ENCODE data around the gene CYTH1.

CYTH1 gene

GRCh38 chr17:78819806-78820792 lies 38.0 kb upstream of the CYTH1 start:
- no peaks in the 10 kb centered on the region for H3K4me1 ChIP-seq (ENCODE audit: control insufficient read depth in 1 of 2, insufficient read depth in 2 of 2, low read length in 2 of 2)
- peaks cover 69 to 90% of the 10 kb centered on the region in 2 donors for H3K36me3 ChIP-seq (ENCODE audit: control insufficient read depth in 1 of 2, insufficient read depth in 2 of 2, low read length in 2 of 2)
- no peak overlapping the region for H3K27ac ChIP-seq (ENCODE audit: low read length)
- no peak overlapping the region for H3K4me3 ChIP-seq (ENCODE audit: low read depth in 1 of 2, low read length in 2 of 2)
- H3K27me3 ChIP-seq (ENCODE audit: low read depth, low read length): no peaks in the 10 kb centered on the region
- H3K9me3 ChIP-seq (ENCODE audit: control insufficient read depth in 1 of 2, low read length in 2 of 2): no peaks in the 10 kb centered on the region

- Histone ChIP-seq H3K27ac (ENCODE audit: low read length) (no peak overlapping the region), H3K4me3 (ENCODE audit: low read depth in 1 of 2, low read length in 2 of 2) (no peak overlapping the region), H3K36me3 (ENCODE audit: control insufficient read depth in 1 of 2, insufficient read depth in 2 of 2, low read length in 2 of 2) (peaks cover 62 to 88% of the 10 kb centered on the region in 2 donors), H3K4me1 (ENCODE audit: control insufficient read depth in 1 of 2, insufficient read depth in 2 of 2, low read length in 2 of 2) (no peaks in the 10 kb centered on the region), H3K9me3 (ENCODE audit: control insufficient read depth in 1 of 2, low read length in 2 of 2) (no peaks in the 10 kb centered on the region), H3K27me3 (ENCODE audit: low read depth, low read length) (no peaks in the 10 kb centered on the region)
Measured at GRCh38 chr17:78819402-78819801, 37.3 kb upstream of the CYTH1 start.

GRCh38 chr17:78818932-78819331 lies 36.9 kb upstream of the CYTH1 start:
- Histone ChIP-seq H3K4me3 (ENCODE audit: low read depth in 1 of 2, low read length in 2 of 2) (no peak overlapping the region), H3K27ac (ENCODE audit: low read length) (no peak overlapping the region), H3K4me1 (ENCODE audit: control insufficient read depth in 1 of 2, insufficient read depth in 2 of 2, low read length in 2 of 2) (no peaks in the 10 kb centered on the region), H3K9me3 (ENCODE audit: control insufficient read depth in 1 of 2, low read length in 2 of 2) (no peaks in the 10 kb centered on the region), H3K27me3 (ENCODE audit: low read depth, low read length) (no peaks in the 10 kb centered on the region), H3K36me3 (ENCODE audit: control insufficient read depth in 1 of 2, insufficient read depth in 2 of 2, low read length in 2 of 2) (peaks cover 62 to 88% of the 10 kb centered on the region in 2 donors)

GRCh38 chr17:78818152-78818846 lies 36.2 kb upstream of the CYTH1 start:
- Histone ChIP-seq H3K4me3 (ENCODE audit: low read depth in 1 of 2, low read length in 2 of 2) (no peak overlapping the region), H3K4me1 (ENCODE audit: control insufficient read depth in 1 of 2, insufficient read depth in 2 of 2, low read length in 2 of 2) (no peaks in the 10 kb centered on the region), H3K9me3 (ENCODE audit: control insufficient read depth in 1 of 2, low read length in 2 of 2) (no peaks in the 10 kb centered on the region), H3K36me3 (ENCODE audit: control insufficient read depth in 1 of 2, insufficient read depth in 2 of 2, low read length in 2 of 2) (peaks cover 62 to 88% of the 10 kb centered on the region in 2 donors), H3K27me3 (ENCODE audit: low read depth, low read length) (no peaks in the 10 kb centered on the region), H3K27ac (ENCODE audit: low read length) (no peak overlapping the region)

GRCh38 chr17:78817123-78817522 lies 35.0 kb upstream of the CYTH1 start:
- no peaks in the 10 kb centered on the region for H3K4me1 ChIP-seq (ENCODE audit: control insufficient read depth in 1 of 2, insufficient read depth in 2 of 2, low read length in 2 of 2)
- no peaks in the 10 kb centered on the region for H3K9me3 ChIP-seq (ENCODE audit: control insufficient read depth in 1 of 2, low read length in 2 of 2)
- no peak overlapping the region for H3K27ac ChIP-seq (ENCODE audit: low read length)
- no peaks in the 10 kb centered on the region for H3K27me3 ChIP-seq (ENCODE audit: low read depth, low read length)
- H3K36me3 ChIP-seq (ENCODE audit: control insufficient read depth in 1 of 2, insufficient read depth in 2 of 2, low read length in 2 of 2): peaks cover 64 to 89% of the 10 kb centered on the region in 2 donors
- H3K4me3 ChIP-seq (ENCODE audit: low read depth in 1 of 2, low read length in 2 of 2): no peak overlapping the region

GRCh38 chr17:78815696-78816095 lies 33.6 kb upstream of the CYTH1 start:
- Histone ChIP-seq H3K27ac (ENCODE audit: low read length) (no peak overlapping the region), H3K4me1 (ENCODE audit: control insufficient read depth in 1 of 2, insufficient read depth in 2 of 2, low read length in 2 of 2) (no peaks in the 10 kb centered on the region), H3K4me3 (ENCODE audit: low read depth in 1 of 2, low read length in 2 of 2) (no peak overlapping the region), H3K36me3 (ENCODE audit: control insufficient read depth in 1 of 2, insufficient read depth in 2 of 2, low read length in 2 of 2) (peaks cover 65 to 88% of the 10 kb centered on the region in 2 donors), H3K9me3 (ENCODE audit: control insufficient read depth in 1 of 2, low read length in 2 of 2) (no peaks in the 10 kb centered on the region), H3K27me3 (ENCODE audit: low read depth, low read length) (no peaks in the 10 kb centered on the region)

- H3K9me3 ChIP-seq (ENCODE audit: control insufficient read depth in 1 of 2, low read length in 2 of 2): no peaks in the 10 kb centered on the region
- H3K27me3 ChIP-seq (ENCODE audit: low read depth, low read length): no peaks in the 10 kb centered on the region
- no peak overlapping the region for H3K4me3 ChIP-seq (ENCODE audit: low read depth in 1 of 2, low read length in 2 of 2)
- peaks cover 64 to 87% of the 10 kb centered on the region in 2 donors for H3K36me3 ChIP-seq (ENCODE audit: control insufficient read depth in 1 of 2, insufficient read depth in 2 of 2, low read length in 2 of 2)
- H3K27ac ChIP-seq (ENCODE audit: low read length): no peak overlapping the region
- no peaks in the 10 kb centered on the region for H3K4me1 ChIP-seq (ENCODE audit: control insufficient read depth in 1 of 2, insufficient read depth in 2 of 2, low read length in 2 of 2)
Measured at GRCh38 chr17:78812855-78813254, 30.8 kb upstream of the CYTH1 start.

- Histone ChIP-seq H3K4me1 (ENCODE audit: control insufficient read depth in 1 of 2, insufficient read depth in 2 of 2, low read length in 2 of 2) (no peaks in the 10 kb centered on the region), H3K27ac (ENCODE audit: low read length) (no peak overlapping the region), H3K36me3 (ENCODE audit: control insufficient read depth in 1 of 2, insufficient read depth in 2 of 2, low read length in 2 of 2) (peaks cover 69 to 85% of the 10 kb centered on the region in 2 donors), H3K27me3 (ENCODE audit: low read depth, low read length) (no peaks in the 10 kb centered on the region), H3K4me3 (ENCODE audit: low read depth in 1 of 2, low read length in 2 of 2) (no peak overlapping the region), H3K9me3 (ENCODE audit: control insufficient read depth in 1 of 2, low read length in 2 of 2) (no peaks in the 10 kb centered on the region)
Measured at GRCh38 chr17:78808163-78808562, 26.1 kb upstream of the CYTH1 start.

GRCh38 chr17:78806451-78806850 lies 24.4 kb upstream of the CYTH1 start:
- Histone ChIP-seq H3K4me1 (ENCODE audit: control insufficient read depth in 1 of 2, insufficient read depth in 2 of 2, low read length in 2 of 2) (no peaks in the 10 kb centered on the region), H3K27ac (ENCODE audit: low read length) (no peak overlapping the region)

GRCh38 chr17:78805301-78805700 lies 23.2 kb upstream of the CYTH1 start:
- no peak overlapping the region for H3K27ac ChIP-seq (ENCODE audit: low read length)
- no peaks in the 10 kb centered on the region for H3K4me1 ChIP-seq (ENCODE audit: control insufficient read depth in 1 of 2, insufficient read depth in 2 of 2, low read length in 2 of 2)
- no peak overlapping the region for H3K4me3 ChIP-seq (ENCODE audit: low read depth in 1 of 2, low read length in 2 of 2)
- peaks cover 62 to 82% of the 10 kb centered on the region in 2 donors for H3K36me3 ChIP-seq (ENCODE audit: control insufficient read depth in 1 of 2, insufficient read depth in 2 of 2, low read length in 2 of 2)
- H3K27me3 ChIP-seq (ENCODE audit: low read depth, low read length): no peaks in the 10 kb centered on the region
- no peaks in the 10 kb centered on the region for H3K9me3 ChIP-seq (ENCODE audit: control insufficient read depth in 1 of 2, low read length in 2 of 2)

More at GRCh38 chr17:78806451-78806850, 24.4 kb upstream of the CYTH1 start:
- peaks cover 67 to 84% of the 10 kb centered on the region in 2 donors for H3K36me3 ChIP-seq (ENCODE audit: control insufficient read depth in 1 of 2, insufficient read depth in 2 of 2, low read length in 2 of 2)
- H3K9me3 ChIP-seq (ENCODE audit: control insufficient read depth in 1 of 2, low read length in 2 of 2): no peaks in the 10 kb centered on the region
- H3K4me3 ChIP-seq (ENCODE audit: low read depth in 1 of 2, low read length in 2 of 2): no peak overlapping the region
- H3K27me3 ChIP-seq (ENCODE audit: low read depth, low read length): no peaks in the 10 kb centered on the region

- Histone ChIP-seq H3K27ac (ENCODE audit: low read length) (no peak overlapping the region), H3K27me3 (ENCODE audit: low read depth, low read length) (no peaks in the 10 kb centered on the region), H3K36me3 (ENCODE audit: control insufficient read depth in 1 of 2, insufficient read depth in 2 of 2, low read length in 2 of 2) (peaks cover 59 to 78% of the 10 kb centered on the region in 2 donors)
Measured at GRCh38 chr17:78804777-78805176, 22.7 kb upstream of the CYTH1 start.

More at GRCh38 chr17:78804777-78805176, 22.7 kb upstream of the CYTH1 start:
- Histone ChIP-seq H3K4me1 (ENCODE audit: control insufficient read depth in 1 of 2, insufficient read depth in 2 of 2, low read length in 2 of 2) (no peaks in the 10 kb centered on the region), H3K9me3 (ENCODE audit: control insufficient read depth in 1 of 2, low read length in 2 of 2) (no peaks in the 10 kb centered on the region), H3K4me3 (ENCODE audit: low read depth in 1 of 2, low read length in 2 of 2) (no peak overlapping the region)

Data from muscle layer of duodenum (tissue), 2 donors.